Embryonic facial prominence (tissue), 1 donor: Measurements from ENCODE around the gene HTR3D.
"Not testable (repeated sequence)": the region's sequence is repeated elsewhere in the genome, so short reads cannot be mapped to it uniquely, and the experiment has no call there.

ENCODE experiments used
- DNase-seq: peaks from one replicate; pipeline ENCODE4 v3.0.0-alpha.2; 2016; ENCODE audit errors: extremely low spot score

Gene HTR3D

GRCh38 chr3:184067573-184068055 lies 36.1 kb downstream of the HTR3D start:
- no peak for DNase-seq

GRCh38 chr3:184068344-184068743 lies 36.8 kb downstream of the HTR3D start:
- no peak for DNase-seq

- not testable (repeated sequence) for DNase-seq
These were observed 39.6 kb downstream of the HTR3D start for GRCh38 chr3:184071142-184071541.

- DNase-seq = no peak
These were observed 42.1 kb downstream of the HTR3D start for GRCh38 chr3:184073621-184074020.

GRCh38 chr3:184075901-184076300 lies 44.4 kb downstream of the HTR3D start:
- DNase-seq = no peak

GRCh38 chr3:184077881-184078280 lies 46.3 kb downstream of the HTR3D start:
- no peak for DNase-seq

- no peak for DNase-seq
These were observed 47.3 kb downstream of the HTR3D start for GRCh38 chr3:184078851-184079250.

GRCh38 chr3:184081116-184081830 lies 49.7 kb downstream of the HTR3D start:
- DNase-seq = no peak

GRCh38 chr3:184082034-184082433 lies 50.5 kb downstream of the HTR3D start:
- no peak for DNase-seq

- DNase-seq = no peak
These were observed 50.9 kb downstream of the HTR3D start for GRCh38 chr3:184082465-184082864.

GRCh38 chr3:184085389-184085852 lies 53.9 kb downstream of the HTR3D start:
- DNase-seq = no peak
